ENCODE data around the gene NDRG2. TPM values are rescaled to one million over a fixed set of nuclear protein-coding genes. Genes with fewer than 3 reads are reported as not detected.
A peak's percentile ranks its signal among the peaks of the same experiment; 100 is the strongest.
"Not testable (repeated sequence)": the region's sequence is repeated elsewhere in the genome, so short reads cannot be mapped to it uniquely, and the experiment has no call there.

The NDRG2 gene
- polyA plus RNA-seq, 4 donors = 44.5 to 129 (median 71.4) TPM

GRCh38 chr14:20988717-20989470 lies 36.0 kb downstream of the NDRG2 start:
- DNase-seq (no peak), FAIRE-seq (no peak)
- no peaks in the 10 kb centered on the region for H3K27me3 ChIP-seq (ENCODE audit: control insufficient read depth in 3 of 3, insufficient read depth in 3 of 3, low read length in 3 of 3)
- peaks cover 8 to 12% (median 10%) of the 10 kb centered on the region in 3 donors for H3K4me1 ChIP-seq (ENCODE audit: control insufficient read depth in 3 of 3, insufficient read depth in 2 of 3, low read depth in 1 of 3, low read length in 2 of 3)
- H3K27ac ChIP-seq (ENCODE audit: low read depth in 1 of 3, low read length in 2 of 3) = peak overlapping the region; percentile 83 to 95 (median 85)
- H3K36me3 ChIP-seq (ENCODE audit: control insufficient read depth in 3 of 3, insufficient read depth in 2 of 3, low read depth in 1 of 3, low read length in 3 of 3) = peaks cover 2 to 16% (median 7%) of the 10 kb centered on the region in 3 donors
- H3K4me3 ChIP-seq (ENCODE audit: low read depth in 1 of 3, low read length in 3 of 3) = peak overlapping the region in 1 of 3 donors; percentile 84
- 81 to 89% (median 87%) methylated on average over 15 of the region's 15 CpGs for WGBS, 3 donors
- no peaks in the 10 kb centered on the region for H3K9me3 ChIP-seq (ENCODE audit: control insufficient read depth in 2 of 2, insufficient read depth in 1 of 2, low read depth in 1 of 2, low read length in 1 of 2)

DNA sequence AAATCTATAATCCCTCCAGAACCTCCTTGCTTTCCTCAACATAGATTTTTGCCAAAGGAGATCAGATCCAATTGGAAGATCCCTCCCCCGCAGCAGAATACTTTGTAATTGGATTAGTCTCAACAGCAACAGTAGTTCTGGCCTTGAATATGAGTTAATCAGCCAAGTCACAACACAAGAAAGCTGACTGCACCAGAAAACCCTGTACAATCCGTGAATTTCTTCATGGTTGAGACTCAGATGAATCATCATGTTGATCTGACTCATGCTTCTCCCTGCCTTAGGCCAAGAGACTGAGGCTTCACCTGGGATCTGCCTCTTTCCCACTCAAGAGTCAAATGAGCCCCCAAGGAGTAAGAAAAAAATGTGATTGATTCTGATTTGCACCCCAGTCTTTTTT lies 38.0 kb downstream of the NDRG2 start:
- Histone ChIP-seq H3K4me3 (ENCODE audit: low read depth in 1 of 3, low read length in 3 of 3) (no peak overlapping the region), H3K4me1 (ENCODE audit: control insufficient read depth in 3 of 3, insufficient read depth in 2 of 3, low read depth in 1 of 3, low read length in 2 of 3) (peaks cover 8 to 17% (median 10%) of the 10 kb centered on the region in 3 donors), H3K27ac (ENCODE audit: low read depth in 1 of 3, low read length in 2 of 3) (no peak overlapping the region), H3K9me3 (ENCODE audit: control insufficient read depth in 2 of 2, insufficient read depth in 1 of 2, low read depth in 1 of 2, low read length in 1 of 2) (no peaks in the 10 kb centered on the region), H3K36me3 (ENCODE audit: control insufficient read depth in 3 of 3, insufficient read depth in 2 of 3, low read depth in 1 of 3, low read length in 3 of 3) (peaks cover 0 to 3% (median 0%) of the 10 kb centered on the region in 3 donors), H3K27me3 (ENCODE audit: control insufficient read depth in 3 of 3, insufficient read depth in 3 of 3, low read length in 3 of 3) (no peaks in the 10 kb centered on the region)
- FAIRE-seq = no peak
- 48 to 51% (median 49%) methylated on average over 2 of the region's 2 CpGs for WGBS, 3 donors
- peak in 1 of 2 donors; percentile 57 for DNase-seq

GRCh38 chr14:20985650-20986049 lies 39.2 kb downstream of the NDRG2 start:
- not testable (repeated sequence) for DNase-seq; H3K36me3 ChIP-seq (ENCODE audit: control insufficient read depth in 3 of 3, insufficient read depth in 2 of 3, low read depth in 1 of 3, low read length in 3 of 3); H3K9me3 ChIP-seq (ENCODE audit: control insufficient read depth in 2 of 2, insufficient read depth in 1 of 2, low read depth in 1 of 2, low read length in 1 of 2); H3K4me3 ChIP-seq (ENCODE audit: low read depth in 1 of 3, low read length in 3 of 3); H3K27ac ChIP-seq (ENCODE audit: low read depth in 1 of 3, low read length in 2 of 3); H3K27me3 ChIP-seq (ENCODE audit: control insufficient read depth in 3 of 3, insufficient read depth in 3 of 3, low read length in 3 of 3); FAIRE-seq
- H3K4me1 ChIP-seq (ENCODE audit: control insufficient read depth in 3 of 3, insufficient read depth in 2 of 3, low read depth in 1 of 3, low read length in 2 of 3) = peaks cover 7 to 12% (median 8%) of the 10 kb centered on the region in 3 donors
- 89 to 95% (median 91%) methylated on average over 4 of the region's 4 CpGs for WGBS, 3 donors

- Histone ChIP-seq H3K4me1 (ENCODE audit: control insufficient read depth in 3 of 3, insufficient read depth in 2 of 3, low read depth in 1 of 3, low read length in 2 of 3) (peaks cover 0 to 5% (median 2%) of the 10 kb centered on the region in 3 donors), H3K36me3 (ENCODE audit: control insufficient read depth in 3 of 3, insufficient read depth in 2 of 3, low read depth in 1 of 3, low read length in 3 of 3) (no peaks in the 10 kb centered on the region), H3K27me3 (ENCODE audit: control insufficient read depth in 3 of 3, insufficient read depth in 3 of 3, low read length in 3 of 3) (no peaks in the 10 kb centered on the region), H3K4me3 (ENCODE audit: low read depth in 1 of 3, low read length in 3 of 3) (no peak overlapping the region), H3K9me3 (ENCODE audit: control insufficient read depth in 2 of 2, insufficient read depth in 1 of 2, low read depth in 1 of 2, low read length in 1 of 2) (no peaks in the 10 kb centered on the region), H3K27ac (ENCODE audit: low read depth in 1 of 3, low read length in 2 of 3) (no peak overlapping the region)
- FAIRE-seq = no peak
- no peak for DNase-seq
- WGBS, 3 donors = 46 to 62% (median 61%) methylated on average over 2 of the region's 2 CpGs
Measured at GRCh38 chr14:20982646-20983369, 42.1 kb downstream of the NDRG2 start.

GRCh38 chr14:20980906-20981305 lies 44.0 kb downstream of the NDRG2 start:
- H3K4me1 ChIP-seq (ENCODE audit: control insufficient read depth in 3 of 3, insufficient read depth in 2 of 3, low read depth in 1 of 3, low read length in 2 of 3) = peaks cover 0 to 5% (median 0%) of the 10 kb centered on the region in 3 donors
- no peak overlapping the region for H3K4me3 ChIP-seq (ENCODE audit: low read depth in 1 of 3, low read length in 3 of 3)
- H3K27me3 ChIP-seq (ENCODE audit: control insufficient read depth in 3 of 3, insufficient read depth in 3 of 3, low read length in 3 of 3) = no peaks in the 10 kb centered on the region
- H3K36me3 ChIP-seq (ENCODE audit: control insufficient read depth in 3 of 3, insufficient read depth in 2 of 3, low read depth in 1 of 3, low read length in 3 of 3) = no peaks in the 10 kb centered on the region
- DNase-seq = no peak
- H3K27ac ChIP-seq (ENCODE audit: low read depth in 1 of 3, low read length in 2 of 3) = no peak overlapping the region
- FAIRE-seq = no peak
- no peaks in the 10 kb centered on the region for H3K9me3 ChIP-seq (ENCODE audit: control insufficient read depth in 2 of 2, insufficient read depth in 1 of 2, low read depth in 1 of 2, low read length in 1 of 2)
- WGBS, 3 donors = 74 to 100% (median 85%) methylated on average over 1 of the region's 1 CpG

GRCh38 chr14:20978687-20979086 lies 46.2 kb downstream of the NDRG2 start:
- no peak overlapping the region for H3K27ac ChIP-seq (ENCODE audit: low read depth in 1 of 3, low read length in 2 of 3)
- no peak for FAIRE-seq
- no peaks in the 10 kb centered on the region for H3K27me3 ChIP-seq (ENCODE audit: control insufficient read depth in 3 of 3, insufficient read depth in 3 of 3, low read length in 3 of 3)
- H3K36me3 ChIP-seq (ENCODE audit: control insufficient read depth in 3 of 3, insufficient read depth in 2 of 3, low read depth in 1 of 3, low read length in 3 of 3) = no peaks in the 10 kb centered on the region
- peak in 1 of 2 donors; percentile 11 for DNase-seq
- WGBS, 3 donors = 17 to 49% (median 33%) methylated on average over 1 of the region's 1 CpG
- no peaks in the 10 kb centered on the region for H3K9me3 ChIP-seq (ENCODE audit: control insufficient read depth in 2 of 2, insufficient read depth in 1 of 2, low read depth in 1 of 2, low read length in 1 of 2)
- peaks cover 0 to 5% (median 0%) of the 10 kb centered on the region in 3 donors for H3K4me1 ChIP-seq (ENCODE audit: control insufficient read depth in 3 of 3, insufficient read depth in 2 of 3, low read depth in 1 of 3, low read length in 2 of 3)
- H3K4me3 ChIP-seq (ENCODE audit: low read depth in 1 of 3, low read length in 3 of 3) = no peak overlapping the region

DNA sequence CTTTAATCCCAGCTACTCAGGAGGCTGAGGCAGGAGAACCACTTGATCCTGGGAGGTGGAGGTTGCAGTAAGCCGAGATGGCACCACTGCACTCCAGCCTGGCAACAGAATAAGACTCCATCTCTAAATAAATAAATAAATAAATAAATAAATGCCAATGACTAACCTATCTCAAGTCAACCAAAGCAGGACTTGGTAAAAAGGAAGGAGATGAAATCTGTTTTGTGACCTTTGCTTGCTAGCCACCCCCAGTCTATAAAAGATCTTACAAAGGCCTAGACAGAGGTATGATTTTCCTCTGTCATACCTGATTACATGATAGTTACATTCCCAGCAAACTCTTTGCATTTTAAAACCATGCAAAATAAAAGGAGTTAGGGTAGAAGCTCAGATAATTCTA lies 48.6 kb downstream of the NDRG2 start:
- Histone ChIP-seq H3K4me3 (ENCODE audit: low read depth in 1 of 3, low read length in 3 of 3) (no peak overlapping the region), H3K36me3 (ENCODE audit: control insufficient read depth in 3 of 3, insufficient read depth in 2 of 3, low read depth in 1 of 3, low read length in 3 of 3) (no peaks in the 10 kb centered on the region), H3K27ac (ENCODE audit: low read depth in 1 of 3, low read length in 2 of 3) (no peak overlapping the region), H3K9me3 (ENCODE audit: control insufficient read depth in 2 of 2, insufficient read depth in 1 of 2, low read depth in 1 of 2, low read length in 1 of 2) (no peaks in the 10 kb centered on the region), H3K4me1 (ENCODE audit: control insufficient read depth in 3 of 3, insufficient read depth in 2 of 3, low read depth in 1 of 3, low read length in 2 of 3) (no peaks in the 10 kb centered on the region), H3K27me3 (ENCODE audit: control insufficient read depth in 3 of 3, insufficient read depth in 3 of 3, low read length in 3 of 3) (no peaks in the 10 kb centered on the region)
- no peak for DNase-seq
- no peak for FAIRE-seq
- 85 to 92% (median 88%) methylated on average over 1 of the region's 1 CpG for WGBS, 3 donors

DNA sequence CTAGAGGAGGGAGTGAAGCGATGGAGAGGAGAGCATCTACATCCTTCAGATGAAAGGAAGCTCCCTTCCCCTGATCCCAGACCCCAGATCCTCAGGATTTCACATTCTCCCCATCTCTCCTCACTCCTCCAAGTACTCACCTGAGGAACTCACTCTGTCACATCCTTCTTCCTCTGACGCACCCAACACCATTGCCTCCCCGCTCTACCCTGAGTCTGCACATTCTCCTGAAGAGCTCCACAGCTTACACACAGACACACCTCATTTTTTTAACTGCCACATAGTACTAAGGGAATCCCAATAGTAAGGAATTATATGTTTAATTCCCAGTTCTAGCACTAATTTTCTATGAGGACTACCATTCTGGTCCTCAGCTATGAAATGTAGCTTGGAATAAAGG lies 51.4 kb downstream of the NDRG2 start:
- Histone ChIP-seq H3K27me3 (ENCODE audit: control insufficient read depth in 3 of 3, insufficient read depth in 3 of 3, low read length in 3 of 3) (no peaks in the 10 kb centered on the region), H3K4me3 (ENCODE audit: low read depth in 1 of 3, low read length in 3 of 3) (no peak overlapping the region), H3K27ac (ENCODE audit: low read depth in 1 of 3, low read length in 2 of 3) (no peak overlapping the region), H3K4me1 (ENCODE audit: control insufficient read depth in 3 of 3, insufficient read depth in 2 of 3, low read depth in 1 of 3, low read length in 2 of 3) (peaks cover 0 to 2% (median 0%) of the 10 kb centered on the region in 3 donors), H3K36me3 (ENCODE audit: control insufficient read depth in 3 of 3, insufficient read depth in 2 of 3, low read depth in 1 of 3, low read length in 3 of 3) (no peaks in the 10 kb centered on the region), H3K9me3 (ENCODE audit: control insufficient read depth in 2 of 2, insufficient read depth in 1 of 2, low read depth in 1 of 2, low read length in 1 of 2) (no peaks in the 10 kb centered on the region)
- no peak for DNase-seq
- 94 to 100% (median 94%) methylated on average over 3 of the region's 3 CpGs for WGBS, 3 donors
- no peak for FAIRE-seq

All from small intestine (tissue), 7 donors.